HG03139 (cell line): ENCODE measurements around the gene JCAD.
A peak's percentile ranks its signal among the peaks of the same experiment; 100 is the strongest.

Source experiments
- ATAC-seq: cut with Tn5 transposase; IDR thresholded peaks from one replicate; pipeline ENCODE4 v1.9.1; 2021; ENCODE audit not compliant: unreplicated experiment

Gene JCAD

GRCh38 chr10:30045961-30046360 lies 13.4 kb downstream of the JCAD start:
- no peak for ATAC-seq

GRCh38 chr10:30043476-30044270 lies 15.7 kb downstream of the JCAD start:
- ATAC-seq = no peak

- no peak for ATAC-seq
Observed at GRCh38 chr10:30042820-30043219, 16.6 kb downstream of the JCAD start.

- ATAC-seq = no peak
Observed at GRCh38 chr10:30041196-30042105, 17.9 kb downstream of the JCAD start.

- no peak for ATAC-seq
Observed at GRCh38 chr10:30040597-30040996, 18.8 kb downstream of the JCAD start.

- no peak for ATAC-seq
Observed at GRCh38 chr10:30039988-30040387, 19.4 kb downstream of the JCAD start.

- no peak for ATAC-seq
Observed at GRCh38 chr10:30039567-30039966, 19.8 kb downstream of the JCAD start.

GRCh38 chr10:30038781-30039536 lies 20.4 kb downstream of the JCAD start:
- ATAC-seq = no peak

GRCh38 chr10:30037620-30038336 lies 21.6 kb downstream of the JCAD start:
- no peak for ATAC-seq

- no peak for ATAC-seq
Observed at GRCh38 chr10:30036811-30037210, 22.6 kb downstream of the JCAD start.

- no peak for ATAC-seq
Observed at GRCh38 chr10:30036341-30036740, 23.0 kb downstream of the JCAD start.

- ATAC-seq = no peak
Observed at GRCh38 chr10:30034433-30035137, 24.8 kb downstream of the JCAD start.

GRCh38 chr10:30032125-30032524 lies 27.3 kb downstream of the JCAD start:
- no peak for ATAC-seq

- no peak for ATAC-seq
Observed at GRCh38 chr10:30029872-30030256, 29.5 kb downstream of the JCAD start.

GRCh38 chr10:30029164-30029871 lies 30.1 kb downstream of the JCAD start:
- ATAC-seq = no peak

- no peak for ATAC-seq
Observed at GRCh38 chr10:30028738-30029030, 30.7 kb downstream of the JCAD start.

GRCh38 chr10:30028006-30028737 lies 31.2 kb downstream of the JCAD start:
- ATAC-seq = no peak

- ATAC-seq = peak; percentile 97
Observed at GRCh38 chr10:30027057-30028005, 32.1 kb downstream of the JCAD start.
